Stimulated activated CD4-positive, alpha-beta T cell treated with anti-CD3 and anti-CD28 coated beads, TNF-alpha, amount 100 ng/mL, for 24 hours (primary cell): Measurements from ENCODE around the gene TOM1L2.
A peak's percentile ranks its signal among the peaks of the same experiment; 100 is the strongest.

Experiments used
- DNase-seq, 3 experiments: peaks; one replicate each; pipeline ENCODE4 v3.0.0-alpha.2; 2020; ENCODE audit warnings: low read depth in 3 of 3

TOM1L2 gene

GRCh38 chr17:17994271-17995069 lies 22.3 kb upstream of the TOM1L2 start:
- DNase-seq, result peak in 1 of 3 experiments; percentile 15

- no peak for DNase-seq
These were observed 21.7 kb upstream of the TOM1L2 start for GRCh38 chr17:17993852-17994251.

- DNase-seq, result no peak
These were observed 21.2 kb upstream of the TOM1L2 start for GRCh38 chr17:17993366-17993765.

DNA sequence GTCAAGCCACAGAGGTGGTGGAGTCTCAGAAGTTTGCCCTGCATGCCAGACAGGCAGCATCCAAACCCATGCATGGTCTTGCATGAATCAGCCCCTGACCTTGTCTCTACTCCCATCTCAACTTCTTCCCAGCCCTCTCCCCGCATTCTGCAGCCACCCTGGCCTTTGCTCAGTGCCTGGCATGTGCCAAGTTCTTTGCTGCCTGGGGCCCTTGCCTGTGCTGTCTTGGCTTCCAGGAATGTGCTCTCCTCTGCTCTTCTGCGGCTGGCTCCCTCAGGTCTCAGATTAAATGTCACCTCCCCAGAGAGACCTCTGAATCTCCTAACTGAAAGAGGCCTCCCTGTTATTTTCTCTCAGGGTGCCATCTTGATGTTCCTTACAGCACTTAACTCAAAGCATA lies 18.1 kb upstream of the TOM1L2 start:
- DNase-seq, result no peak

GRCh38 chr17:17989618-17990017 lies 17.4 kb upstream of the TOM1L2 start:
- DNase-seq, result no peak

- no peak for DNase-seq
These were observed 16.9 kb upstream of the TOM1L2 start for GRCh38 chr17:17989081-17989480.

DNA sequence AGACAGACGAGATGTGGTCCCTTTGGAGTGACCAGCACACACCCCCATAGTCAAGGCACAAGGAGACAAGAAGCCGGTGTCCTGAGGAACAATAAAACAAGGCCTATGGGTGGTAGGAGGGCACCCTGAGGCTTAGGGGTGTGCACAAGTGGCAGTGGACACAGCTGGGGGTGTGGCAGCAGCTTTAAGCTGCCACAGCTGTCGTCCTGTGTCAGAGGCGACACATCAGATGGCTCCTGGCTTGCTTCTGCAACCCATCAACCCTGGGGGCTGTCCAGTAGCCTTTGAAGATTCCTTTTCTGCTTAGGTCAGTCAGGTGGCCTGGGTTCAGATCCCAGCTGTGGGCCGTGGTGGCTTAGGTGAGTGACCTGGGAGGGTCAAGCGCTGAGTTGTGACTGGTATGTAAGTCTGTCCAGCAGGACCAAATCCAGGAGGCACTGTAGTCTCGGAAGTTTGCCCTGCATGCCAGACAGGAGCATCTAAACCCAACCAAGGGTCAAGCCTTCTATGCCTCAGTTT lies 16.3 kb upstream of the TOM1L2 start:
- no peak for DNase-seq

- no peak for DNase-seq
These were observed 15.7 kb upstream of the TOM1L2 start for GRCh38 chr17:17987901-17988300.

DNA sequence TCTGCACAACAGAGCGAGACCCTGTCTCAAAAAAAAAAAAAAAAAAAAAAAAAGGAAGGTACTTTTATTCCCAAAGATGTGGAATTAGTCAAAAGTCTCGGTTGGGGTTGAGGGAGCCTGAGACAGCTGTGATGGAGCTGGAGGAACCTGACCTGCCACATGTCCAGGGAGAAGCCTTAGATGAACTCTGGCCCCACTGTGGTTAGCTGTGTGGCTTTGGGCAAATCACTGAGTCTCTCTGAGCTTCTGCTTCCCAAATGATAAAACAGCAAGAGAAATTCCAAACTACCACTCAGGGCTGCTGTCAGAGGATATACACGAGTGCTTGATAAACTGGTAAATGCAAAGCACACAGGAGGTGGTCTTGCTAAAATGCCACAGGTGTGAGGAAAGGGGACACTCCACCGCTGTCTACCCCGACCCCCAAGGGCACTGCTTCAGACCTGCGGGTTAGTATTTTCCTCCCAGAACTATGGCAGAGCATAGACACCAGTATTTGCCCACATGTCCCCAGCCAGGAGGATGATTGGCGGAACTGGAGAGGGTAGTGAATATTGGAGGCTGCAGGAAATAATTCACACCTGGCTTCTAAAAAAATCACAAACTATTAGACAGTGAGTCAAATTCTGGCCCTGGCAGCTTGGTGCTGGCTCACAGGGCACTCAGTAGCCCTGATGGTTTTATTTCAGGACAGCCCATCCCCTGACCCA lies 15.1 kb upstream of the TOM1L2 start:
- DNase-seq, result no peak

DNA sequence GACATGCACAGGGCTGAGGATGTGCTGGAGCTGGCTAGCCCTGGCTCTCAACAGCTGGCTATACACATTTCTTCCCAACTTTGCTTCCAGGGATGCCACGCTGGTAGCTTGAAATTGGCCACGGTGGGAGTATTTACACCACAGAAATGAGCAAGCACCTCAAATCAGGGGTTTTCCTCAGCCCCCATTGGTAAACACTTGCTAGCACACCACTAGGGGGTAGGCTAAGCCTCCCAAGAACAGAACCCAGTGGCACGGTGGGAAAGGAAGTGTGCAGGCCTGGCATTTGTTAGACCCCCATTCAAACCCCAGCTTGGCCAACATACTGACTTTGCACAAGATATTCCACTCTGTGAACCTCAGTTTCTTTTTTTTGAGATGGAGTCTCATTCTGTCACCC lies 13.4 kb upstream of the TOM1L2 start:
- no peak for DNase-seq

- DNase-seq, result no peak
These were observed 13.0 kb upstream of the TOM1L2 start for GRCh38 chr17:17985153-17985552.

GRCh38 chr17:17983776-17984175 lies 11.6 kb upstream of the TOM1L2 start:
- DNase-seq, result no peak

- DNase-seq, result no peak
These were observed 11.2 kb upstream of the TOM1L2 start for GRCh38 chr17:17983376-17983775.

GRCh38 chr17:17982801-17983200 lies 10.6 kb upstream of the TOM1L2 start:
- DNase-seq, result no peak

DNA sequence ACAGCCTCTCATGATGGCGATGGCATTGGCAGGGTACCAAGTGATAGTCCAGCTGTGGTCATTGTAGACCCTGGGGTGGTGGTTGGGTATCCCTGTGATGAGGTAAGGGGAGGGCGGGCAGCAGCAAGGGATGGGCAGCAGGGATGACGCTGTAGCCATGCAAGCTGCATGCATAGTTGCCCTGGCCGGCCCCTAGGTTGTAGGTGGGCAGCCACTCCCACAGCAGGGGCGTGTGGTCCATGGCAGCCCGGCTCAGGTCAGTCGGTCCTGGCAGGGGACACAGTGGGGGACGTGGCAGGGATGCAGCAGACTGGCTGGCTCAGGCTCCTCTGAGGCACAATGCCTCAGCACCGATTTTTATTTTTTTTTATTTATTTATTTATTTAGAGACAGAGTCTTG lies 9.1 kb upstream of the TOM1L2 start:
- no peak for DNase-seq

GRCh38 chr17:17979778-17980177 lies 7.6 kb upstream of the TOM1L2 start:
- no peak for DNase-seq

DNA sequence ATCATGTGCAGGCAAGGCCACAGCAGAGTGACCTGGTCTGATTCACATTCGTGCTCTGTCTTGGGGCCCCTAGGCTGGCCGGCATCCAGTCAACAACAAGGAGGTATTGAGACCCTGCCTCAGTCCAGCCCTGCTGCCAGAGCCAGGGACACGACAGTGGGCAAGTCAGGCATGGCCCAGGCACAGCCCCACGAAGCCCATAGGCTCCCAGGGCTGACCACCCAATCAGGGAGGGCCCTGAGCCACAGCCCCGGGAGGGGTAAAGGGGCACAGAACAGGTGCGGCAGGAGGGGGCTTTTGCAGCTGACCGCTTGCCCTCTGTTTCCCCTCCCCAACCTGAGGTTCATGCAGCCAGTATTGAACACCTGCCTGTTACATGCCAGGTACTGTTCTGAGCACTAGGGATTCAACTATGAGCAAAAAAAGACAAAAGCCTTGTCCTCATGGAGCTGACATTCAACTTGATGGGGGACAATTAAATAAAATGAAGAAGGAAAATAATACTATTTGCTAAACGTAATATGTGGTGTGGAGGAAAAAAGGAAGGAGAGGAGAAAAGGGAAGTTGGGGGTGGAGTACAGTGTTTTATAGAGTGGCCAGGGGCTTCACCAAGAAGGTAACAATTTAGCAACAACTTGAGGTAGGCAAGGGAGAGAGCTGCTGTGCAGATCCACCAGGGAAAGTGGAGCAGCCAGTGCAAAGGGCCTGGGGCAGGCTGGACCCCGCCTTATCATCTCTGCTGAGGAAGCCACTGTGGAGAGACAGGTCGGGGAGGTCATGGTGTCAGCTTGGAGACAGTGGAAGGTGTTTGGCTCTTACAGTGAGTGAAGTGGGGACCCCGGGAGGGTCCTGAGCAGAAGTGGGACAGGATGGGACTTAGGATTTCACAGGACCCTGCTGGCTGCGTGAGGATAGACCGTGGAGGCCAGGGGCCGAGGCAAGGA lies 6.6 kb upstream of the TOM1L2 start:
- DNase-seq, result no peak

GRCh38 chr17:17976931-17977570 lies 4.9 kb upstream of the TOM1L2 start:
- DNase-seq, result no peak

GRCh38 chr17:17975436-17975835 lies 3.2 kb upstream of the TOM1L2 start:
- DNase-seq, result no peak

- DNase-seq, result no peak
These were observed 703 bp upstream of the TOM1L2 start for GRCh38 chr17:17972952-17973254.

- no peak for DNase-seq
These were observed 622 bp downstream of the TOM1L2 start for GRCh38 chr17:17971431-17972125.
